Measurements from ENCODE around the gene DHX8.
A peak's percentile ranks its signal among the peaks of the same experiment; 100 is the strongest.
"Not testable (repeated sequence)": the region's sequence is repeated elsewhere in the genome, so short reads cannot be mapped to it uniquely, and the experiment has no call there.

DHX8 gene

GRCh38 chr17:43471585-43472160 is 12.1 kb upstream of the DHX8 start:
- Histone ChIP-seq H4K8ac (ENCODE audit: low read depth, low read length) (no peak overlapping the region), H2BK5ac (ENCODE audit: low read depth, low read length, poor library complexity) (no peak overlapping the region), H2BK120ac (ENCODE audit: insufficient read depth, low read length, poor library complexity) (no peak overlapping the region), H3K79me1 (ENCODE audit: low read length) (no peaks in the 10 kb centered on the region), H4K12ac (ENCODE audit: low read depth, low read length) (no peak overlapping the region), H4K91ac (ENCODE audit: low read depth, low read length) (no peak overlapping the region), H3K23ac (ENCODE audit: low read length) (no peak overlapping the region), H3K9ac (ENCODE audit: low read length) (no peak overlapping the region), H3K79me2 (ENCODE audit: control insufficient read depth, insufficient read depth, low read length, poor library complexity) (no peaks in the 10 kb centered on the region), H2AK5ac (ENCODE audit: low read length) (no peak overlapping the region), H3K9me3 (ENCODE audit: insufficient read depth, low read depth, low read length) (no peaks in the 10 kb centered on the region), H3K4ac (ENCODE audit: low read depth, low read length) (no peak overlapping the region), H3K4me1 (ENCODE audit: control insufficient read depth in 1 of 2, insufficient read depth in 2 of 2, low read length in 2 of 2) (peaks cover 1 to 6% of the 10 kb centered on the region in 2 experiments), H2BK12ac (ENCODE audit: low read length) (no peak overlapping the region), H3K27me3 (ENCODE audit: insufficient read depth, low read length) (no peaks in the 10 kb centered on the region), H3K4me2 (ENCODE audit: low read length) (no peak overlapping the region), H3K36me3 (ENCODE audit: control insufficient read depth in 1 of 2, insufficient read depth in 2 of 2, low read length in 2 of 2) (no peaks in the 10 kb centered on the region), H3K4me3 (ENCODE audit: low read depth, low read length) (no peak overlapping the region), H3K18ac (ENCODE audit: low read length) (no peak overlapping the region), H2AFZ (ENCODE audit: insufficient read depth, low read length, poor library complexity) (no peak overlapping the region), H3K14ac (ENCODE audit: low read length) (no peak overlapping the region), H3K27ac (ENCODE audit: low read depth, low read length) (no peak overlapping the region)
- WGBS (ENCODE audit: extremely low coverage, insufficient coverage, insufficient read length): no CpG with 5 or more reads among the region's 2 CpGs
- peak in 1 of 2 donors; percentile 20 for DNase-seq

- H3K18ac ChIP-seq (ENCODE audit: low read length): no peak overlapping the region
- no peak overlapping the region for H2AFZ ChIP-seq (ENCODE audit: insufficient read depth, low read length, poor library complexity)
- no peak overlapping the region for H3K4me2 ChIP-seq (ENCODE audit: low read length)
- H4K8ac ChIP-seq (ENCODE audit: low read depth, low read length): no peak overlapping the region
- H3K36me3 ChIP-seq (ENCODE audit: control insufficient read depth in 1 of 2, insufficient read depth in 2 of 2, low read length in 2 of 2): no peaks in the 10 kb centered on the region
- WGBS (ENCODE audit: extremely low coverage, insufficient coverage, insufficient read length): no CpG with 5 or more reads among the region's 11 CpGs
- no peak overlapping the region for H3K9ac ChIP-seq (ENCODE audit: low read length)
- no peak overlapping the region for H2BK5ac ChIP-seq (ENCODE audit: low read depth, low read length, poor library complexity)
- H2BK12ac ChIP-seq (ENCODE audit: low read length): no peak overlapping the region
- H3K9me3 ChIP-seq (ENCODE audit: insufficient read depth, low read depth, low read length): no peaks in the 10 kb centered on the region
- no peaks in the 10 kb centered on the region for H3K79me1 ChIP-seq (ENCODE audit: low read length)
- no peak overlapping the region for H2AK5ac ChIP-seq (ENCODE audit: low read length)
- H3K27me3 ChIP-seq (ENCODE audit: insufficient read depth, low read length): no peaks in the 10 kb centered on the region
- H3K4ac ChIP-seq (ENCODE audit: low read depth, low read length): no peak overlapping the region
- DNase-seq: no peak
- no peak overlapping the region for H3K27ac ChIP-seq (ENCODE audit: low read depth, low read length)
- no peak overlapping the region for H3K23ac ChIP-seq (ENCODE audit: low read length)
- H3K4me3 ChIP-seq (ENCODE audit: low read depth, low read length): no peak overlapping the region
- no peak overlapping the region for H4K12ac ChIP-seq (ENCODE audit: low read depth, low read length)
- H2BK120ac ChIP-seq (ENCODE audit: insufficient read depth, low read length, poor library complexity): no peak overlapping the region
- H3K4me1 ChIP-seq (ENCODE audit: control insufficient read depth in 1 of 2, insufficient read depth in 2 of 2, low read length in 2 of 2): no peaks in the 10 kb centered on the region
- H3K79me2 ChIP-seq (ENCODE audit: control insufficient read depth, insufficient read depth, low read length, poor library complexity): no peaks in the 10 kb centered on the region
- no peak overlapping the region for H4K91ac ChIP-seq (ENCODE audit: low read depth, low read length)
- H3K14ac ChIP-seq (ENCODE audit: low read length): no peak overlapping the region
Measured at GRCh38 chr17:43475494-43476089, 8.2 kb upstream of the DHX8 start.

GRCh38 chr17:43476306-43476705 is 7.5 kb upstream of the DHX8 start:
- H3K4ac ChIP-seq (ENCODE audit: low read depth, low read length); H4K8ac ChIP-seq (ENCODE audit: low read depth, low read length); H3K18ac ChIP-seq (ENCODE audit: low read length); H2BK12ac ChIP-seq (ENCODE audit: low read length); H3K79me2 ChIP-seq (ENCODE audit: control insufficient read depth, insufficient read depth, low read length, poor library complexity); H4K91ac ChIP-seq (ENCODE audit: low read depth, low read length); H3K36me3 ChIP-seq (ENCODE audit: control insufficient read depth in 1 of 2, insufficient read depth in 2 of 2, low read length in 2 of 2); H2BK5ac ChIP-seq (ENCODE audit: low read depth, low read length, poor library complexity); H3K4me3 ChIP-seq (ENCODE audit: low read depth, low read length); H2AK5ac ChIP-seq (ENCODE audit: low read length); H4K12ac ChIP-seq (ENCODE audit: low read depth, low read length); H3K9me3 ChIP-seq (ENCODE audit: insufficient read depth, low read depth, low read length); H3K14ac ChIP-seq (ENCODE audit: low read length); H3K4me2 ChIP-seq (ENCODE audit: low read length); DNase-seq; H3K4me1 ChIP-seq (ENCODE audit: control insufficient read depth in 1 of 2, insufficient read depth in 2 of 2, low read length in 2 of 2); H3K27me3 ChIP-seq (ENCODE audit: insufficient read depth, low read length); H3K27ac ChIP-seq (ENCODE audit: low read depth, low read length); H2BK120ac ChIP-seq (ENCODE audit: insufficient read depth, low read length, poor library complexity); H3K79me1 ChIP-seq (ENCODE audit: low read length); H2AFZ ChIP-seq (ENCODE audit: insufficient read depth, low read length, poor library complexity); H3K23ac ChIP-seq (ENCODE audit: low read length): not testable (repeated sequence)
- H3K9ac ChIP-seq (ENCODE audit: low read length): peak overlapping the region; percentile 53
- WGBS (ENCODE audit: extremely low coverage, insufficient coverage, insufficient read length): no CpG with 5 or more reads among the region's 9 CpGs

GRCh38 chr17:43477832-43478634 is 5.7 kb upstream of the DHX8 start:
- no peak overlapping the region for H2AK5ac ChIP-seq (ENCODE audit: low read length)
- WGBS (ENCODE audit: extremely low coverage, insufficient coverage, insufficient read length): no CpG with 5 or more reads among the region's 9 CpGs
- DNase-seq: no peak
- no peak overlapping the region for H3K4ac ChIP-seq (ENCODE audit: low read depth, low read length)
- no peaks in the 10 kb centered on the region for H3K27me3 ChIP-seq (ENCODE audit: insufficient read depth, low read length)
- H3K23ac ChIP-seq (ENCODE audit: low read length): no peak overlapping the region
- no peak overlapping the region for H2BK120ac ChIP-seq (ENCODE audit: insufficient read depth, low read length, poor library complexity)
- H3K18ac ChIP-seq (ENCODE audit: low read length): no peak overlapping the region
- no peak overlapping the region for H3K27ac ChIP-seq (ENCODE audit: low read depth, low read length)
- no peak overlapping the region for H4K8ac ChIP-seq (ENCODE audit: low read depth, low read length)
- no peaks in the 10 kb centered on the region for H3K4me1 ChIP-seq (ENCODE audit: control insufficient read depth in 1 of 2, insufficient read depth in 2 of 2, low read length in 2 of 2)
- H3K4me3 ChIP-seq (ENCODE audit: low read depth, low read length): no peak overlapping the region
- no peak overlapping the region for H3K4me2 ChIP-seq (ENCODE audit: low read length)
- no peak overlapping the region for H4K91ac ChIP-seq (ENCODE audit: low read depth, low read length)
- H3K79me1 ChIP-seq (ENCODE audit: low read length): no peaks in the 10 kb centered on the region
- H3K9ac ChIP-seq (ENCODE audit: low read length): no peak overlapping the region
- H3K9me3 ChIP-seq (ENCODE audit: insufficient read depth, low read depth, low read length): no peaks in the 10 kb centered on the region
- H2AFZ ChIP-seq (ENCODE audit: insufficient read depth, low read length, poor library complexity): no peak overlapping the region
- no peak overlapping the region for H4K12ac ChIP-seq (ENCODE audit: low read depth, low read length)
- H3K79me2 ChIP-seq (ENCODE audit: control insufficient read depth, insufficient read depth, low read length, poor library complexity): no peaks in the 10 kb centered on the region
- no peak overlapping the region for H2BK5ac ChIP-seq (ENCODE audit: low read depth, low read length, poor library complexity)
- no peaks in the 10 kb centered on the region for H3K36me3 ChIP-seq (ENCODE audit: control insufficient read depth in 1 of 2, insufficient read depth in 2 of 2, low read length in 2 of 2)
- no peak overlapping the region for H2BK12ac ChIP-seq (ENCODE audit: low read length)
- H3K14ac ChIP-seq (ENCODE audit: low read length): no peak overlapping the region

All from trophoblast cell (in vitro differentiated cells and primary cell).